Jurkat, Clone E6-1 (cell line): ENCODE results near the gene ARPC4.
"Not testable (repeated sequence)": the region's sequence is repeated elsewhere in the genome, so short reads cannot be mapped to it uniquely, and the experiment has no call there.

Source experiments
- DNase-seq: peaks from one replicate; pipeline ENCODE4 v3.0.0-alpha.2; 2011; ENCODE audit warnings: low read depth, low spot score
- H3K4me3 ChIP-seq: 2 replicates; pipeline ENCODE4 v1.5.1; 2011; ENCODE audit warnings: mild to moderate bottlenecking, low read length, control low read depth, moderate library complexity

ARPC4 gene

GRCh38 chr3:9843715-9844438 is 51.0 kb downstream of the ARPC4 start, which contains the start of gene RPUSD3:
Gene RPUSD3, minus strand, starts transcription at chr3:9844008. Its CDS starts 18 bp downstream, at chr3:9843990.
- H3K4me3 ChIP-seq, result peak within 1 kb of the TSS; percentile 98
- peak; percentile 90 for DNase-seq

GRCh38 chr3:9846231-9846630 is 53.3 kb downstream of the ARPC4 start:
- no peak overlapping the region for H3K4me3 ChIP-seq
- DNase-seq, result no peak

- no peak for DNase-seq
- no peak overlapping the region for H3K4me3 ChIP-seq
These were observed 54.1 kb downstream of the ARPC4 start for GRCh38 chr3:9846931-9847488.

GRCh38 chr3:9847870-9848269 is 55.0 kb downstream of the ARPC4 start:
- DNase-seq, result not testable (repeated sequence)

DNA sequence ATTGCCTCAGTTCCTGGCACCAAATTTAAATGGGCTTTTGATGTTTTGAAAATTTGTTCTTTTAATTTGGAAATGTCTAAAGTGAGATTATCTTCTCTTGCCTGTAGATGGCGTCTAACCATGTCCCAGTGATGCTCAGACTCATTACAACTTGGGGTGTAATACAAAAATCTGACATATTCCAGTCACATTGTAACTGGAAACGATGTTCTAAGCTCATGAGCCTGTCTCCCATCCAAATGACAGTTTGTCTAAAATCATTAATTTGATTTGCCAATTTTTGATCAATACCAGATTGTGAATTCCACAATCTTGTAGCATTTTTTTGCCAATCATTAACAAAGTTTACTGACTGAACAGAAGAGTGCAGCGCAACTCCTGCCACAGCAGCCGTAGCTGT is 56.0 kb downstream of the ARPC4 start:
- not testable (repeated sequence) for H3K4me3 ChIP-seq
- DNase-seq, result peak; percentile 24

More at GRCh38 chr3:9847870-9848269, 55.0 kb downstream of the ARPC4 start:
- H3K4me3 ChIP-seq, result not testable (repeated sequence)

- not testable (repeated sequence) for H3K4me3 ChIP-seq, DNase-seq
These were observed 58.5 kb downstream of the ARPC4 start for GRCh38 chr3:9851383-9851782.

GRCh38 chr3:9851926-9852325 is 59.0 kb downstream of the ARPC4 start:
- not testable (repeated sequence) for DNase-seq, H3K4me3 ChIP-seq

DNA sequence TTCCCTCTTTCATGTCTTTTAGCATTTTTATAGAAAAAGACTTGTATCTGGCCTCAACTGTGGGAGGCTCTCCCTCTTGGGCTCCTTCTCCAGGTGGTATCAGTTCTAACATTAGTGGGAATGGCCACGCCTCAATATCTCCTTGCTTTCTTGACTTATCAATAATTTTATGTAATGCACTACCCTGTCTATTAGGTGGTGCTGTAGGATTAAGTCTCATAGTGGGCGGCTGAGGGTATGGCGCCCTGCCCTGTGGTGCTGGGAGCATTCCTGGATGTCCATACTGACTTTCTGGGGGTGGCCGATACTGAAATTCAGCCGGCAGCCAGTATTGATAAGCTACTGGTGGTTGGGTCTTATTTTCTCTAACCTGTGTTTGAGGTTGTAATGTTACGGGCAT is 59.6 kb downstream of the ARPC4 start:
- H3K4me3 ChIP-seq, result no peak overlapping the region
- DNase-seq, result no peak

GRCh38 chr3:9854291-9854940 is 61.5 kb downstream of the ARPC4 start:
- DNase-seq, H3K4me3 ChIP-seq: not testable (repeated sequence)

DNA sequence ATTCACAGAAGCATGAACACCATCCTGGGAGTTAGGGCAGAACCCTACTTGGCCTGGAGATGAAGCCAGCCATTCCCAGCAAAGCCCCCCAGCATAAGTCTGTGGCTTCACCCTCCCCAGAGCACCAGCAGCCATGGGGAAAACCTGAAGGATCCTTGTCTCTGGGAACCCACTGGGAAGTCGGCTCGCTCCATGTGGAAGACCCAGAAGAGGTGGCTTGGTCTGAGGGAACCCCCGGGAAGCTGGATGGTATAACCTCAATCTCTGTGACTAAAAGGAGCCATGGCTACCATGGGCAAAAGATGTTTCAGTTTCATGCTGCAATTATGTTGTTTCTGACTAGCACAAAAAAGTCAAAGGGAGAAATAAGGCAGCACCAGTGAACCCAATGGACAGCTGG is 62.7 kb downstream of the ARPC4 start:
- no peak for DNase-seq
- H3K4me3 ChIP-seq, result no peak overlapping the region
